NCI-H1092 treated with DMSO at 0.1 percent for 48 hours (cell line): ENCODE measurements around the gene FBXW8.

Source experiments
- DNase-seq: peaks from one replicate; lab custom pipeline; 2025; lab: John Stamatoyannopoulos, UW

The FBXW8 gene

DNA sequence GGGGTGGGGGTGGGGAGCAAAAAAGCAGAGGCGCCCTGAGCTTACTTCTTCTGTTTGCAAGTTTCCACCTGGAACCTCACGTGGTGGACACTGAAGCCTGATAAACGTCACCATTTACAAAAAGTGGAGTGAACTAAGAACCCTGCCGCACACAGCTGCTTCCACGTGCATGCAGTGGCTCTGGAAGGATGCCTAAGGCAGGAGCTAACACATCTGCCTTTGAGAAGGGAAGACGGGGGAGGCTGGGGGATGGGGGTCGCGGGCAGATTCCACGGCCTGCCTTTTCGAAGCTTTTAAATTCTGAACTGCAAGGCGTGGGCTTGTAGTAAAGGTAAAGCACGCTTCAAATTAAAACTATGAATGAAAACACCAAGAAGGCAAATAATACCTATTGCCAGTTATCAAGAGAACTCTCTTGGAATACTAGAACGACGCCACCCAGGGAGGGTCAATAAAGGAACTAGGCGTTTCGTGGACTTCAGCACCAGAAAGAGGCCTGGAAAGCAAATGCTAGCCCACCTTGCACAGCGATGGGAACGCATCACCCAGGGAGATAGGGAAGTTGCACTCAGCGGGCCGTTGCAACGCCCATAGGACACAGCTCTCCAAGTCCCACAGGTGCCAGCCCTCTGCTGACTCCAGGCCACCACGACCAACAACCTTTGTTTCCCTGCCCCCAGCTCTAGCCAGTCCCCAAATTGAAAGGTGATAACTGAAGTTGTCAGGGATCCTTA lies 126.7 kb downstream of the FBXW8 start:
- DNase-seq, result no peak

DNA sequence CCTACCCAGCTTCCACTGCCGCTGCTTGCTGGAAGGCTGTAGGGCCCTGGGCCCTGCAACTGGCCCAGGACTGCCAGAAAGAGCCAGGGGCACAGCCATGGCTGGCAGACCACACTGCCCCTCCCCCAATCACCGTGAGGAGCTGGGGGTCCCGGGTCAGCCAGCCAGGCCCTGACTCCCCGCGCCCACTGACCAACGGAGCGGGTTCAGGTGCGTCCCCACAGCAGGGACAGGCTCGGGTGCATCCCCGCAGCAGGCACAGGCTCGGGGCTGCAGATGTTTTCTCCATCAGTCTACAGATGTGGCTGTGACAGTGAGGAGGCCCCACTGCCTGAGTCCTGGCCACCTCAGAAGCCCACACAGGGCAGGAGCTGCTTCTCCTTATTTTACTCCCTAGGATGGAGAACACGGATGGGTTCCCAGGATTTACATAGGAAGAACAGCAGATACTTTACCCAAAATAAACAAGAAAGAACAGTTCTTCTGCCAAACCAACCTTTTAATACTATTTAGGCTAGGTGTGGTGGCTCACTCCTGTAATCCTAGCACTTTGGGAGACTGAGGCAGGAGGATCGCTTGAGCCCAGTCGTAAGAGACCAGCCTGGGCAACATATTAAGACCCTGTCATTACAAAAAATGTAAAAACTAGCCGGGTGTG lies 127.4 kb downstream of the FBXW8 start:
- no peak for DNase-seq

DNA sequence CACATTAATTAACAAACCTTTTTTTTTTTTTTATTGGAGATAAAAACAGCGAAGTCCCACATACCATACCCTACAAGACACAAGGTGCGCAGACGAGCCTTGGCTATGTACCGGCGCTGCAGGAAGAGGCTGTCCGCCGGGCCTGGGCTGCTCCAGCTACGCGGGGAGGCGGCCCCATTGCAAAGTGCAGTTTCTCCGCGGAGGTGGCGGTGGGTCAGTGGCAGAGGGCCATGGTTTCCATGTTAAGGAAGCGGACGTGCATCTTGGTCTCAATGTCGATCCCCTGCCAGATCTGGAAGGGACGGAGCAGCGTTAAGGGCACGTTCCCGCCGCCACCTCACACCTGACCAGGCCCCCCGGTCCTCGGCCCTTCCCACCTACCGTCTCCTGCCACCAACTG lies 128.2 kb downstream of the FBXW8 start:
- no peak for DNase-seq

DNA sequence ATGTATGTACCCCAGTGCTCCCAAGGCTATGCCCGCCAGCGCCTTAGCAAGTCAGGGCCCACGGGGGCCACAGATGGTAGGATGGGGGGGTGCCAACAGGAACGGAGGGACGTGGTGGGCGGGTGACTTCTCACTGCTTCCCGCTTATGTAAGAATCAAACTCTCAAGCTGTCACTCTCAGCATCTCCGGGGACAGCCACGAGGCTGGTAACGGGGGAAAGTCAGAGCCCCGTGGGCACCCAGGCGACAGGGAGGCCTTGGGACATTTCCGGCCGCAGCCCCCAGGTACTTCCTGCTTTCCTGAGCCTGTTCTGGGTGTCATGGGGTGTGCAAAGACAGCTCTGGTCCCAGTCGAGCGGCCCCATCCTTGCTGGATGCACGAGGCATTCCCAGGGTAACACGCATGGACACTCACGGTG lies 129.2 kb downstream of the FBXW8 start:
- no peak for DNase-seq

DNA sequence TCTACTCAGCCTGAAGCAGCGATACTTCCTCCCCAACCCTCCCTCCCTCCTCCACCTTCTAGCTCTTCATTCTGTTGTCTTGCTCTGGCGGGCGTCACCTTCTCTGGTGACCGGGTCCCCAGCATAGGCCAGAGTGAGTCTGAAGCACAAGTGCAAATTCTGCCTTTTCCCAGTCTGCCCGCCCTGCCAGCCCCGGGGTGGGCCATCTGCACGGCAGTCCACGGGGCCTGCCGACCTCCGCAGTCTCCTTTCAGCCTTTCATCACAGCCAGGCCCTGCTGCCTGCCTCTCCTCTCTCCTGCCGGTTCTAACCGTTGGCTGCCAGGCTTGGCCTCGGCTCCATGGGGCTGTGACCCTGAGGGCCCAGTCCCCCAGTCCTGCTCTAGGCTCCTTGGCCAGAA lies 129.7 kb downstream of the FBXW8 start:
- DNase-seq, result no peak

DNA sequence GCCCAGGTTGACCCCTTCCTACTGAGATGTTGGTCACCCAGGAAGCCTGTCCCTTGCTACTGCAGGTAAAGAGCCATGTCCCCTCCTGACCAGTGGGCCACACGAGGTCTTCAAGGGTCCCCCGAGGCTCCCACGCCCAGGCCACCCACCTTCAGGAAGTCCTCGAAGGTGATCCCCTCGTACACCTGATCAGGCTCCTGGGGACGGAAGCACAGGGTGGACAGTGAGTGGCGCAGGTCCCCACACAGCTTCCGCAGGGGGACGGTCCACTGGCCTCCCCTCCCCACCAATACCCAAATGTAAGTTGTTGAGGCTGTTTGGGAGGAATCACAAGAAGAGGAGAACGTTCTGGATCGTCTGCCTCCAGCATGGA lies 131.0 kb downstream of the FBXW8 start:
- DNase-seq, result no peak

DNA sequence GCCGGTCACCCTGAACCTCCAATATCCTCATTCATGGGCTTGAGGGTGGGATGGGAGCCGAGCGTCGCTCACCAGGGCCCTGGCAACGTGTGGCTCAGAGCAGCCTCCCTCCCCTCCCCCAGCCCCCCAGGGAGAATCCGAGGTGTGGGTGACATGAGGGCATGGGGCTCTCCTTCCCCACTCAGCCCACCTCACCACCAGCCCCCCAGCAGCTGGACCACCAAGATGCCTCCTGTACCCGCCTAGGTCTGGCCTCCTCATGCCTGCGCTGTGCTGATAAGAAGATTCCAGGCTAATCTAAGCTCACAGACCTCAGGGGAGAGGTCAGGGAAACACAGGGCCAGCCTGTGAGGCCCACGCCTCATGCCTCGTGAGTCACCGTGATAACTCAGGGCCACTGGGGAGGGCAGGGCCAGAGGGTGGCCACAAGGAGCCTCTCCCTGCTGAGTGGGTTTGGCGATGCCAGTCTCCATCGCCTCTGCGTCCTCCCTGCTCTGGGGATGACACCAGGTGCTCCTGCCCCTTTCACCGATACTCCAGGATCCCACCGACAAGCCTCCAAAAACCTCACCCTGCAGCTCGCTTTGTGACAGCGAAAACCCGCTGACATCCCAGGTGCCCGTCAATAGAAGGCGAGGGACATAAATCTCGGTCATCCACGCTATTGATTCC lies 131.6 kb downstream of the FBXW8 start:
- DNase-seq, result no peak

DNA sequence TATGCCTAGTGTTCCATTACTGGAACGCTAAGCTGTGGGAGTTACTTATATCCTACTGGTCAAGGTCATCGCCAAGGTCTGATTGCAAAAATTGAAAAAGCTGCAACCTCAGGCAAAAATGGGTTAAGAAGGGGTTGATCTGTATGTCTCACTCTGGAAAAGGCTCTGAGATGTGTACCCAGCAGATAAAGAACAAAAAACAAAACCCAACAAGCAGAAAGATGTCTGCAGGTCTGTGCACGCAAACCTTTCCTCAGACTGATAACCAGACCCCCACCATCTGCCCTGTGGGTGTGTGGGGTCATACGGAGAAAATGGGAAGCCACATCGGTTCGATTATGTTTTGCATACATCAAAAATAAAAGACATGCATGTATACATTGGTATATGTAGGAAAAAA lies 132.1 kb downstream of the FBXW8 start:
- DNase-seq, result no peak

DNA sequence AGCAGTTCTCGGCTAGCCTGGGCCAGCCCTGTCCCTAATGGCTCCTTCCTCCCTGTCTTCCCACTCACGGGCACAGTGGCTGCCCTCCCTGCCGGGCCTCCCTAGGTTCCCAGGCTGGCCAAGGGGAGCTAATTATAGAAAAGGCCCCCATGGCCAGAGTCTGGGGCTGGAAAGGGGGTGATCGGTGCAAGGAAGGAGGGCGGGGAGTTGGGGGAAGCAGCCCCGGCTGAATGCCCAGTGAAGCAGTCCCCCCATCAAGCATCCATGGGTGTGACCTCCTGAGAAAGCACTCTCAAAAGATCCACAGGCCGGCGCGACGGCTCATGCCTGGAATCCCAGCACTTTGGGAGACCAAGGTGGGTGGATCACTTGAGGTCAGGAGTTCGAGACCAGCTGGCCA lies 133.6 kb downstream of the FBXW8 start:
- no peak for DNase-seq

DNA sequence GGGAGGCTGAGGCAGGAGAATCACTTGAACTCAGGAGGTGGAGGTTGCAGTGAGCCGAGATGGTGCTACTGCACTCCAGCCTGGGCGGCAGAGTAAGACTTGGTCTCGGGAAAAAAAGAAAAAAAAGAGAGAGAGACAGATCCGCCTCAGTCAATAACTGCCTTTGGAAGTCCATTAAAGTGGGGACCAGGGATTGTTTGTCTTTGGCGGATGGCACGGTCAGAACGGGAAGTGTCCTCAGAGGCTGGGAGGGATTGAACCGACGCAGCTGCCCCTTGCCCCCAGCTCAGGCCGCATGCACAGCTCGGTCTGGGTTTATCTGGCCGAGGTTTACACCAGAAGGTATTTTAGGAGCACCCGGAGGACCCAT lies 134.0 kb downstream of the FBXW8 start:
- DNase-seq, result no peak

DNA sequence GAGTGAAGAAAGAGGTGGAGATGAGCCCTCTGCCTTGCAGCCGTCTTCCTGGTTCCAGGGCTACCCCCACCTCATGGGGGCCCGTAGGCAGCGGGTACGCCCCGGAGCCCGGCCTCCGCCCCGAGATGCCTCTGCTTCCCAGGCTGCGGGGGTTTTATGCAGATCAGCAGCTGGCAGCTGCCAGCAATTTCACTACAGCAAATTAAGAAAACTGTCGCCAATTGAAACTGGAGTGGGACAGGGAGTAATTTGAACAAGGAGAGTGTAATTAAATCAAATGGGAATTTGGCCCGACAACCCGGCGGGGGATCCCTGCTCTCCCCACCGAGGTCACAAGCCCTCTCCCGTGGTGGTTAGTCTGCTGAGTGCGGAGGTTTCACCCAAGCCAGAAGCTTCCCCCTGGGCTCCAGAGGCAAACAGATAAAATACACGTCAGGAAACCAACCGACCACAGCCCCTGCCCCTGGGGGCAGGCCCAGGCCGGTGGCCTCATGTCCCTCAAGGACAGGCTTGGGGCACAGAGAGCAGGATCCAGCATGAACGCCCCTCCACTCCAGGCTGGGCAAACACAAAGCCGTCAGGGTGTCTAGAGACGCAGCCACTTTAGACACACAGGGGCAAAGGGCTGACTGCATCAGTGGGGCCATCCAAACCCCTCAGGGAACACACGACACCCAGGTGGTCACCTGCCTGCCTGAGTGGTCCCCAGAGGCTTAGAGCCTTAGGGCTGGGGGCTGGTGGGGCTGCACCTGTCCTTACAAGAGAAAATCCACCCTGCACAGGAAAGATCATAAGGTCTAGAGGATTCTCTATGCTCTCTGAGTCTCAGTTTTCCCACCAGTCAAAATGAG lies 134.6 kb downstream of the FBXW8 start:
- DNase-seq, result peak; percentile 76

DNA sequence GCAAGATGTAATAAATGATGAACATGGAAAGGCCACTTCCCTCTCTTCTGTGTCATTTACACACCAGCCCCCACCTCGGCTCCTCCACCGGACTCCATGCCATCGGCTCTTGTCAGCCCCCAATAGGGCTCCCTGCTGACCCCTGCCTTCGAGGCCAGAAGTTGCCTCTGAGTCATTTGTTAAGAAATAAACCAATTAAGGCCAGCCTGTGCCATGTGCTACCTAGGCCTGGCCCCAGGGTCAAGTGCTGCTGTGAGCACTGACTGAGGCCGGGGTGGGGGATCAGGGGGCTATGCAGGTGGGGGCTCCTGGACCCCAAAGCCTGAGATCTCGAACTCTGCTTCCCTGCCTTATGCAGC lies 135.2 kb downstream of the FBXW8 start:
- DNase-seq, result peak; percentile 63

DNA sequence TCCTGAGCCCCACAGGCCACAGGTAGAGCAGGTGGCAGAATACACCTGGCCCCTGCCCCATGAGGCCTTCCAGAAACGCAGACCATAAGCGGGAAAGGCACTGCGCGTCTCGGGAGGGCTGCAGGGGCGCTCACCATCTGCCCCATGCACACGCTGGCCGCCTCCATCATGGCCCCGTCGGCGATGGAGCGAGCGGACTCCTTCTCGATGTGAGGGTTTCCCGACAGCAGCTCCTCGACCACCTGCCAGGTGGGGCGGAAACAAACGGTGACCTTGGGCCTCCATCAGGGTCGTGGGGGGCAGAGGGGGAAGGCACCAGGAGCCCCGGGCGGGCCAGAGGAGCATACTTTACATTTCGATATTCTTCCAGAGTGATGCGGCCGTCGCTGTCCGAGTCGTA lies 135.7 kb downstream of the FBXW8 start:
- DNase-seq, result no peak

DNA sequence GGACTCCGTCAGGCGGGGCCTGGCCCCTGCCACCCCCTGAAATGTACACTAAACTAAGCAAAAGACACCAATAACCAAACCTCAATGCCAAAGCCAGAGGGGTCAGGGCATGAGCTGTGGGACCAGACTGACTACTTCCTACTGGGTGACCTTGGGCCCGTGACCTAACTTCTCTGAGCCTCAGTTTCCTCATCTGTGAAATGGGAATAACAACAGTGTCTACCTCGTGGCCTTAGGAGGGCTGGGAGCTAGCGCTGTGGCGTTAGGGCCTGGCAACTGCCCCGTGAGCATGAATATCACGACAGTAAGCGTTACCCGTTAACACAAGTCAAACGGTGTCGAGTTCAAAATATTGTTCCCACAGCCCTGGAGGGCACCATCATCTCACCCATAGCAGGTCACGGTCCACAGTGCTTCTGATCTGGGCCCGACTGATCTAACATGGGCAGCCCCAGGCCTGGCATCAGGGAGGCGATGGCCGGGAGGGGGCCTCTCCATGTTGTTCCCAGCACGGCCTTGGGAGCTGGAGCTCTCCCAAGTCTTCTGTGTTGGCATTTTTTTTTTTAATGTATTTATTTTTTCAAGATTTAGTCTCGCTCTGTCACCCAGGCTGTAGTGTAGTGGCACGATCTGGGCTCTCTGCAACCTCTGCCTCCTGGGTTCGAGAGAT lies 136.2 kb downstream of the FBXW8 start:
- no peak for DNase-seq

DNA sequence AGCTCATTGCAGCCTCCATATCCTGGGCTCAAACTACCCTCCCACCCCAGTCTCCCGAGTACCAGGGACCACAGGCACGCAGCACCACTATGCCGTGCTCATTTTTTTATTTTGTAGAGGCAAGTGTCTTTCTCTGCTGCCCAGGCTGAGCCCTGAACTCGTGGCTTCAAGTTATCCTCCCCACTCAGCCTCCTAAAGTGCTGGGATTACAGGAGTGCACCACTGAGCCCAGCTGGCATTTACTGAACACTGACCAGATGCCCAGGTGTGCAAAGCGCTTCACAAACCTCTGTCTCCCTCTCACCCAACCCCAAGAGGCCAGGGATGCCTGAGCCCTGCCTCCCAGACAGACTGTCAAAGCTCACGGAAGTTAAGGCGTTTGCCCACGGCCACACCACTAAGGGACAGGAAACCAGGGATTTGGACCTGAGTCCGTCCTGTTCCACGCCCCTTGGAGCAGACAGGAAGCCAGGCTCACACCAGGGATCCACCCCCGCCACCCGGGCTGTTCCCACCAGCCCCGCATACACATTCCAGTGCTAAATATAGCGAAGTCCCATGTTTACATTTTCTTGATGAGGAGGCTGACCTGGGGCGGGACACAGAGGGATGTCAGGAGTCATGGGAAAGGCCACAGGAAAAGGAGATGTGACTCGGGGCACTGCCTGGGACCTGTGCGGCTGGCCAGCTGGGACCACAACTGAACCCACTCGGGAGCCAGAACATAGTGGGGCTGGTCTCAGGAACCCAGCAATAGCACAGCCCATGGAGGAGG lies 137.2 kb downstream of the FBXW8 start:
- no peak for DNase-seq

DNA sequence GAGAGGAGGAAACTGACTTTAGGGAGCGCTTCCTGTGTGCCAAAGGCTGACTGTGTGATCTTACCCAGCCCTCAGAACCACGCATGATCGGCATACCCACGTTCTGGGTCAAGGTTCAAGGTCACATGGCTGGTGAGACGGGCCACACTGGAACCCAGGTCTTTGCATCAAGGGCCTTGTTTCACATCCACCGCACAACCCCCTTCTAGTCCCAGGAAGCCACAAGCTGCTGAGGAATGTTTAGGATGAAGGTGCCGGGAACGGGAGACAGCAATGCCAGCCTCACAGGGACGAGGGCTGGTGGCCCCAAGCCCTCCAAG lies 137.8 kb downstream of the FBXW8 start:
- DNase-seq, result no peak

DNA sequence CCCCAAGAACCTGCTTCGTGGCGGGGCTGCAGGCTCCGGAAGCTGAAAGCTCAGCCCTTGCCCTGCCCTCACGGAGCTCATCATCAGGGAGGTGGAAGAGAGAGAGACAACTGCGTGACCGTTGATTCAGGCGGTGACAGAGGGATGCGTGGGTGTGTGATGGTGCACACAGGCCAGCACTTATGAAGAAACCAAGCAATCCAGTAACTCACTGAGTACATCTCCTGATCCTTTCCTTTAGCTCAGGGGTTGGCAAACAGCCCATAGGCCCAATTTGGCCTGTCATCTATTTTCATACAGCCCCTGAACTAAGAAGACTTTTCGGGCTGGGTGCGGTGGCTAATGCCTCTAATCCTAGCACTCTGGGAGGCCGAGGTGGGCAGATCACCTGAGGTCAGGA lies 138.5 kb downstream of the FBXW8 start:
- no peak for DNase-seq

DNA sequence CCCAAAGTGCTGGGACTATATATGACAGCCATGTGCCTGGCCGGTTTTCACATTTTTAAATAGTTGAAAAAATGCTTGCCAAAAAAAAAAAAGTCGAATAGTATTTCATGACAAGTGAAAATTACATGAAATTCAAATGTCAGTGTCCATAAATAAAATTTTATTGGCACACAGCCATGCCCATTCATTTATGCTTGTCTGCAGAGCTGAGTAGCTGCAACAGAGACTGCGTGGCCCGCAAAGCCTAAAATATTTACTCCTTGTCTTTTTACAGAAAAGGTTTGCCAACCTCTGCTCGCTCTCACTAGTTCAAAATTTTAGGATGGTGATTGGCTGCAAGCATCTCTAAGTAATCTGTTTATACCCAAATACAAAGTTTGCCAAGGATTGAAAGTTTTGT lies 139.3 kb downstream of the FBXW8 start:
- no peak for DNase-seq

DNA sequence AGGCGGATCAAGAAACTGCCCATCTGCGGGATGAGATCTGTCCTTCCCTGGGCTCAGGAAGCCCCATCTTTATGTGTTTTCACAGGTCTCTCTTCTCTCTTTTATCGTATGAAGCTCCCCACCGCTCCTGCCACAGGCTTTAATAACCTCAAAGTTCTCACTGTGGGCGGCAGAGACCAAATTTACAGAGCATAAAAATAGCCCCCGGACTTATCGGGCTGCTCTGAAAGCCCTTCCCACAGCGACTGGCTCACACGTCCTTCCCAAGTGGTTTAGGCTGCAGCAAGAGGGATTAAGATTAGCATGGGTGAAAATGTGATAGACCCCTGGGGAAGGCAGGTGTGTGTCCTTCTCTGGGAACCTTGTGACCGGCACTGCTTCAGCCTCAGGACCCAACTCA lies 140.6 kb downstream of the FBXW8 start:
- no peak for DNase-seq

DNA sequence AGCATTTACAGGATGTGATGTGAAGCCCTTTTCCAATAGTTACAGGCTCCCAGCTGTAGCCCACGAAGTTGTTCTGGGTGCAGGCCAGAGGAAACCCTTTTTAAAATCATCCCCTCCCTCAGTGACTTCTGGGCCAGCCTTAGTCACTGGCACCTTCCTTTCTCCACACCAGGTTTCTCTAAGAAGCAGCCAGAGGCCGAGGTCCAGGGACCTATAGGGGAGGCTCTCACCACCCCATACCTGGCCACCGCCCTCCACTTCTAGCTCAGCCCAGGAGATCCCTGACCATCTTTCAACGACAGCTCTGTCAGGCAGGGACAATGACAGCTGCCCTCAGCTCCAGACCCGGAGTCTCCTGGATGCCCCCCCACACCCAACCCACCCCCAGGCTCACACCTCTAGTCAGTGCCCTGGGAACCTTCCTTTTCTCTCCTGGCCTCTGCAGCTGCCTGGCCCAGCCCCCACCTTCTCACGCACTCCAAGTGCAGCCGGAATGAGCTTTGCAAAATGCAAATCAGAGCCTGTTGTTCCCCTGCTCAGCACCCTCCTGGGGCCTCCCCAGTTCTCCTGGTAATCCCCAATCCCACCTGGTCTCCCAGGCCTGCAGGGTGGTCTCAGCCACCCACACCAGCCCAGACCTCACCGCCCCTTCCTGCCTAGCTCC lies 141.8 kb downstream of the FBXW8 start:
- DNase-seq, result peak; percentile 3

DNA sequence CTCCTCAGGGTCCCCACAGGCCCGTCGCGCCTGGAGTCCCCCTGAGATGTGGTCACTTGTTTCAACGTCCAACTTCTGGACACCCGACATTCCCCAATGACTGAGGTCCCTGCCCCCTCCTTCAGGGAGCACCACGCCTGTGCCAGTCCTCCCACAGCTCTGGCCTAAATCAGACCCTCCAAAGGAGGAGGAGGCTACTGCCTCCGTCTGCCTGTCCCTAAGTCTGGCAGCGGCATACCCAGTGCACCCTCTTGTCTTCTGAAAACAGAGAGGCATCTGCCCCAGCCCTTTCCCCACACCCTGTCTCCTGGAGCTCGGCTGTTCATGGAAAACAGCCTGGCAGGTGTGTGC lies 142.3 kb downstream of the FBXW8 start:
- DNase-seq, result no peak
